PC-3 (cell line): Measurements from ENCODE around the gene HTT-AS. TPM values are rescaled to one million over a fixed set of nuclear protein-coding genes. Genes with fewer than 3 reads are reported as not detected.

Experiments used
- ATAC-seq: fragments of 200-7000 bp; cut with Tn5 transposase; 2 replicates; pipeline ENCODE4 v1.9.1; 2020; ENCODE audit warnings: mild to moderate bottlenecking, moderate library complexity
- BruUV-seq: library from RNA; stranded (reverse); fragments of 400-500 nt; replicated peaks from 2 replicates; lab custom pipeline; 2021; lab: Mats Ljungman, UMichigan
- CTCF ChIA-PET: fragments of 300-600 bp; sonication (Branson Sonifier 250); formaldehyde crosslinking; loops from one replicate; lab custom pipeline; 2022; ENCODE audit warnings: antibody characterized with exemption; lab: Charles Lee
- POLR2A ChIA-PET: fragments of 300-600 bp; sonication (Branson Sonifier 250); formaldehyde crosslinking; loops from one replicate; lab custom pipeline; 2022; ENCODE audit warnings: antibody characterized with exemption; ENCODE audit not compliant: unreplicated experiment; lab: Charles Lee
- DNase-seq: peaks from one replicate; pipeline ENCODE4 v3.0.0-alpha.2; 2015
- H2AFZ ChIP-seq: fragments of 300-600 bp; sonication (generic); 2 replicates; pipeline ENCODE4 v1.6.0; 2016; ENCODE audit warnings: antibody characterized with exemption, low read length
- H3F3A ChIP-seq: fragments of 300-600 bp; sonication (generic); one replicate; pipeline ENCODE4 v1.6.0; 2017; ENCODE audit warnings: antibody characterized with exemption, low read length, control low read depth, mild to moderate bottlenecking; ENCODE audit not compliant: unreplicated experiment
- H3K27ac ChIP-seq: fragments of 300-600 bp; sonication (generic); 2 replicates; pipeline ENCODE4 v1.5.1; 2016; ENCODE audit warnings: mild to moderate bottlenecking, low read length
- H3K27me3 ChIP-seq: fragments of 300-600 bp; sonication (generic); 2 replicates; pipeline ENCODE4 v1.6.1; 2016; ENCODE audit warnings: low read length, mixed read lengths
- H3K36me3 ChIP-seq: fragments of 300-600 bp; sonication (generic); 2 replicates; pipeline ENCODE4 v1.6.1; 2016; ENCODE audit warnings: low read depth, mixed run types, low read length, mixed read lengths
- H3K4me1 ChIP-seq: fragments of 300-600 bp; sonication (generic); 2 replicates; pipeline ENCODE4 v1.5.1; 2016; ENCODE audit warnings: low read length; ENCODE audit not compliant: insufficient read depth
- H3K4me2 ChIP-seq: fragments of 300-600 bp; sonication (generic); 2 replicates; pipeline ENCODE4 v1.6.0; 2016; ENCODE audit warnings: low read length
- H3K4me3 ChIP-seq: fragments of 300-600 bp; sonication (generic); 2 replicates; pipeline ENCODE4 v1.5.1; 2016; ENCODE audit warnings: mild to moderate bottlenecking, low read length, mixed read lengths
- H3K79me2 ChIP-seq: fragments of 300-600 bp; sonication (generic); 2 replicates; pipeline ENCODE4 v1.6.1; 2017; ENCODE audit warnings: low read length, mixed read lengths
- H3K9ac ChIP-seq: fragments of 300-600 bp; sonication (generic); 2 replicates; pipeline ENCODE4 v1.6.0; 2016; ENCODE audit warnings: mild to moderate bottlenecking, low read length
- H3K9me2 ChIP-seq: fragments of 300-600 bp; sonication (generic); replicated peaks from 2 replicates; pipeline ENCODE4 v1.6.1; 2016; ENCODE audit warnings: mixed run types, low read length, mixed read lengths
- H3K9me3 ChIP-seq: fragments of 300-600 bp; sonication (generic); 2 replicates; pipeline ENCODE4 v1.6.1; 2016; ENCODE audit warnings: low read length, mixed read lengths
- H4K20me1 ChIP-seq: fragments of 300-600 bp; sonication (generic); 2 replicates; pipeline ENCODE4 v1.6.1; 2016; ENCODE audit warnings: low read length, mixed read lengths
- CTCF ChIP-seq: fragments of 300-600 bp; sonication (generic); conservative IDR thresholded peaks from 2 replicates; pipeline ENCODE4 v1.5.1; 2017; ENCODE audit warnings: antibody characterized with exemption, low read depth, mild to moderate bottlenecking, low read length
- EZH2 ChIP-seq: fragments of 300-600 bp; sonication (generic); IDR thresholded peaks from one replicate; pipeline ENCODE4 v1.6.1; 2017; ENCODE audit warnings: antibody characterized with exemption, mild to moderate bottlenecking, low read length; ENCODE audit not compliant: unreplicated experiment
- EZH2phosphoT487 ChIP-seq: fragments of 300-600 bp; sonication (generic); IDR thresholded peaks from 2 replicates; pipeline ENCODE4 v1.6.1; 2018; ENCODE audit warnings: mild to moderate bottlenecking, antibody characterized with exemption, low read length, borderline replicate concordance
- intact Hi-C: fragments of 100-400 bp; cut with micrococcal nuclease; formaldehyde crosslinking; loops from 2 replicates; pipeline ENCODE4 v1.9.0; 2023
- total RNA-seq: library from RNA; depleted of rRNA; stranded (reverse); fragments of >200 nt; gene quantifications from 2 replicates; pipeline ENCODE4 v1.2.3, GENCODE V29; 2014

Gene HTT-AS
- total RNA-seq, 1 experiment from 2014 or later: not detected

DNA sequence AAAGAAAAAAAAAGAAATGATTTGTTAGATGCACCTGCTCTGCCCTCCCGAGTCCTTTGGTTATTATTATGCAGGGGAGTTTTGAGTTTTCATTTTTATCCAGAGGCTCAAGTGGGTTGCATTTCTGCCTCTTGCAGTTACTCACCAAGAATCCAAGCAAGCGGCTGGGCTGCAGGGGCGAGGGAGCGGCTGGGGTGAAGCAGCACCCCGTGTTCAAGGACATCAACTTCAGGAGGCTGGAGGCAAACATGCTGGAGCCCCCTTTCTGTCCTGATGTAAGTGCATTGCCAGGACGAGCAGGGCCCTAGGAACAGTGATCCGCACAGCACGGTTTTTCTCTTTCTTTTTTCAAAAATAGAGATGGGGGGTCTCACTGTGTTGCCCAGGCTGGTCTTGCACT lies 39.1 kb downstream of the HTT-AS start:
- no TSS peak for BruUV-seq
- no peaks in the 10 kb centered on the region for H3K27me3 ChIP-seq
- no peaks in the 10 kb centered on the region for H3K9me3 ChIP-seq
- no peak overlapping the region for H3K27ac ChIP-seq
- H3K36me3 ChIP-seq: no peaks in the 10 kb centered on the region
- POLR2A ChIA-PET: no interaction called here
- H3K4me2 ChIP-seq: no peak overlapping the region
- no peak for TF ChIP-seq EZH2
- no peak for TF ChIP-seq EZH2phosphoT487
- TF ChIP-seq CTCF: no peak
- no peaks in the 10 kb centered on the region for H3K4me1 ChIP-seq
- H3F3A ChIP-seq: no peaks in the 10 kb centered on the region
- no peaks in the 10 kb centered on the region for H3K9me2 ChIP-seq
- H4K20me1 ChIP-seq: no peaks in the 10 kb centered on the region
- no peak overlapping the region for H3K4me3 ChIP-seq
- no peak for DNase-seq
- intact Hi-C loops: loop anchor here (5.0 kb wide), 1 partner anchor 73 kb away; the partner anchor contains the start of genes GRK4 and NOP14
- CTCF ChIA-PET: no interaction called here
- H3K9ac ChIP-seq: no peak overlapping the region
- no peak for ATAC-seq
- H3K79me2 ChIP-seq: no peaks in the 10 kb centered on the region
- H2AFZ ChIP-seq: no peak overlapping the region

DNA sequence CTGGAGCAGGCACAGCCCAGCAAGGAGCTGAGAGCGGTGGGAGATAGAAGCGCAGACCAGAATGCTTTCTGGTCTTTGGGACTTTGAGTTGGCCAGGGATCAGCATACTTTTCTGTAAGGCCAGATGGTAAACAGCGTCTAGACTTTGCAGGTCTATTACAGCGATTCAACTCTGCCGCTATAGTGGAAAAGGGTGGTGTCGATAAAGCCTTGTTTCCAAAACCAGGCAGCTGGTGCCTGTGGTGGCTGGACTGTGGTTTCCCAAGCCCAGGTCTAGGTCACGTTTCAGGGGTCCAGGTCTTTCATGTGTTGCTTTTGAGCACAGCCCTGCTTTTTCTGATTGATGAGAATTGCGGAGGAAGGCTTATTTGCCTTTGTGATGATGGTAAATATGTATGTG lies 40.1 kb downstream of the HTT-AS start:
- TF ChIP-seq EZH2phosphoT487 (no peak), EZH2 (no peak), CTCF (no peak)
- CTCF ChIA-PET: no interaction called here
- ATAC-seq: no peak

GRCh38 chr4:3031357-3032082 lies 42.8 kb downstream of the HTT-AS start:
- no peak overlapping the region for H3K27ac ChIP-seq
- ATAC-seq (peak; percentile 62), DNase-seq (peak; percentile 36)
- H3K4me2 ChIP-seq: no peak overlapping the region
- H3K9me2 ChIP-seq: no peaks in the 10 kb centered on the region
- H3K4me1 ChIP-seq: no peaks in the 10 kb centered on the region
- intact Hi-C loops: no loop called here
- TF ChIP-seq EZH2 (no peak), EZH2phosphoT487 (no peak), CTCF (no peak)
- H3F3A ChIP-seq: no peaks in the 10 kb centered on the region
- H3K9me3 ChIP-seq: no peaks in the 10 kb centered on the region
- no peaks in the 10 kb centered on the region for H3K79me2 ChIP-seq
- no TSS peak for BruUV-seq
- ChIA-PET POLR2A (no interaction called here), CTCF (interaction anchor here (0.6 kb wide), 1 partner anchor 55 kb away, joined by 3 read pairs; no protein-coding TSS in a partner anchor)
- no peak overlapping the region for H3K9ac ChIP-seq
- H3K36me3 ChIP-seq: no peaks in the 10 kb centered on the region
- H3K27me3 ChIP-seq: no peaks in the 10 kb centered on the region
- H3K4me3 ChIP-seq: no peak overlapping the region
- H4K20me1 ChIP-seq: no peaks in the 10 kb centered on the region
- H2AFZ ChIP-seq: no peak overlapping the region

More for the DNA sequence above, 40.1 kb downstream of the HTT-AS start:
- intact Hi-C loops: no loop called here
- DNase-seq: no peak
- Histone ChIP-seq H3K4me3 (no peak overlapping the region), H3F3A (no peaks in the 10 kb centered on the region), H3K9ac (no peak overlapping the region), H3K36me3 (no peaks in the 10 kb centered on the region), H3K27ac (no peak overlapping the region), H3K27me3 (no peaks in the 10 kb centered on the region), H2AFZ (no peak overlapping the region), H3K4me2 (no peak overlapping the region), H3K79me2 (no peaks in the 10 kb centered on the region), H3K4me1 (no peaks in the 10 kb centered on the region), H3K9me3 (no peaks in the 10 kb centered on the region), H3K9me2 (no peaks in the 10 kb centered on the region), H4K20me1 (no peaks in the 10 kb centered on the region)
- BruUV-seq: no TSS peak
- POLR2A ChIA-PET: no interaction called here
